SK-N-SH treated with all-trans-retinoic acid at 6 μM for 48 hours (cell line): ENCODE measurements around the gene NOXA1.
"Not testable (repeated sequence)": the region's sequence is repeated elsewhere in the genome, so short reads cannot be mapped to it uniquely, and the experiment has no call there.

Source experiments
- ATAC-seq: fragments of 200-7000 bp; cut with Tn5 transposase; 3 replicates; pipeline ENCODE4 v1.9.1; 2020; ENCODE audit warnings: mild to moderate bottlenecking, moderate library complexity
- BACH2 ChIP-seq: fragments of 250-450 bp; sonication (Bioruptor Pico); IDR thresholded peaks from 2 replicates; pipeline ENCODE4 v1.9.0; 2021; ENCODE audit warnings: mild to moderate bottlenecking, borderline replicate concordance
- CSDC2 ChIP-seq: fragments of 250-450 bp; sonication (Bioruptor Pico); IDR thresholded peaks from 2 replicates; pipeline ENCODE4 v1.5.0; 2020; ENCODE audit warnings: mild to moderate bottlenecking, moderate library complexity
- ESRRG ChIP-seq: fragments of 250-450 bp; sonication (Bioruptor Pico); IDR thresholded peaks from 2 replicates; pipeline ENCODE4 v1.6.1; 2021; ENCODE audit warnings: mild to moderate bottlenecking
- ISL1 ChIP-seq: fragments of 250-450 bp; sonication (Bioruptor Pico); IDR thresholded peaks from 2 replicates; pipeline ENCODE4 v2.1.2; 2022; ENCODE audit warnings: mild to moderate bottlenecking, moderate library complexity
- OSR1 ChIP-seq: fragments of 250-450 bp; sonication (Bioruptor Pico); IDR thresholded peaks from 2 replicates; pipeline ENCODE4 v1.8.0; 2022; ENCODE audit warnings: moderate library complexity, mild to moderate bottlenecking, inconsistent platforms
- PPARA ChIP-seq: fragments of 250-450 bp; sonication (Bioruptor Pico); IDR thresholded peaks from 2 replicates; pipeline ENCODE4 v1.5.0; 2020; ENCODE audit warnings: mild to moderate bottlenecking, borderline replicate concordance
- TOX ChIP-seq: fragments of 250-450 bp; sonication (Bioruptor Pico); IDR thresholded peaks from 2 replicates; pipeline ENCODE4 v1.8.0; 2021; ENCODE audit warnings: mild to moderate bottlenecking, moderate library complexity, borderline replicate concordance
- ZFP3 ChIP-seq: fragments of 250-450 bp; sonication (Bioruptor Pico); IDR thresholded peaks from 2 replicates; pipeline ENCODE4 v1.5.0; 2020; ENCODE audit warnings: mild to moderate bottlenecking, moderate library complexity
- ZFP30 ChIP-seq: fragments of 450-650 bp; formaldehyde crosslinking; IDR thresholded peaks from 2 replicates; pipeline ENCODE4 v1.5.0; 2022; ENCODE audit warnings: mild to moderate bottlenecking, moderate library complexity
- ZNF565 ChIP-seq: fragments of 450-650 bp; formaldehyde crosslinking; conservative IDR thresholded peaks from 2 replicates; pipeline ENCODE4 v1.5.0; 2020; ENCODE audit warnings: low read depth, mild to moderate bottlenecking, moderate library complexity
- ZNF70 ChIP-seq: fragments of 450-650 bp; formaldehyde crosslinking; IDR thresholded peaks from 2 replicates; pipeline ENCODE4 v1.5.0; 2020; ENCODE audit warnings: mild to moderate bottlenecking, moderate library complexity
- ZNF8 ChIP-seq: fragments of 450-650 bp; formaldehyde crosslinking; IDR thresholded peaks from 2 replicates; pipeline ENCODE4 v1.5.0; 2020; ENCODE audit warnings: mild to moderate bottlenecking, moderate library complexity
- TF ChIP-seq, protein P1 (sequence below): fragments of 250-450 bp; sonication (Bioruptor Pico); IDR thresholded peaks from 2 replicates; pipeline ENCODE4 v1.8.0; 2021; ENCODE audit warnings: low read depth, mild to moderate bottlenecking, moderate library complexity, borderline replicate concordance
- TF ChIP-seq, protein P2 (sequence below): fragments of 250-450 bp; sonication (Bioruptor Pico); IDR thresholded peaks from 2 replicates; pipeline ENCODE4 v1.5.0; 2020; ENCODE audit warnings: mild to moderate bottlenecking, moderate library complexity
- TF ChIP-seq, protein P3 (sequence below): fragments of 250-450 bp; sonication (Bioruptor Pico); IDR thresholded peaks from 2 replicates; pipeline ENCODE4 v1.5.1; 2020; ENCODE audit warnings: low read depth, mild to moderate bottlenecking, moderate library complexity
- TF ChIP-seq, protein P4 (sequence below): fragments of 250-450 bp; sonication (Bioruptor Pico); IDR thresholded peaks from 2 replicates; pipeline ENCODE4 v1.8.0; 2020; ENCODE audit warnings: mild to moderate bottlenecking, moderate library complexity, borderline replicate concordance

The NOXA1 gene

DNA sequence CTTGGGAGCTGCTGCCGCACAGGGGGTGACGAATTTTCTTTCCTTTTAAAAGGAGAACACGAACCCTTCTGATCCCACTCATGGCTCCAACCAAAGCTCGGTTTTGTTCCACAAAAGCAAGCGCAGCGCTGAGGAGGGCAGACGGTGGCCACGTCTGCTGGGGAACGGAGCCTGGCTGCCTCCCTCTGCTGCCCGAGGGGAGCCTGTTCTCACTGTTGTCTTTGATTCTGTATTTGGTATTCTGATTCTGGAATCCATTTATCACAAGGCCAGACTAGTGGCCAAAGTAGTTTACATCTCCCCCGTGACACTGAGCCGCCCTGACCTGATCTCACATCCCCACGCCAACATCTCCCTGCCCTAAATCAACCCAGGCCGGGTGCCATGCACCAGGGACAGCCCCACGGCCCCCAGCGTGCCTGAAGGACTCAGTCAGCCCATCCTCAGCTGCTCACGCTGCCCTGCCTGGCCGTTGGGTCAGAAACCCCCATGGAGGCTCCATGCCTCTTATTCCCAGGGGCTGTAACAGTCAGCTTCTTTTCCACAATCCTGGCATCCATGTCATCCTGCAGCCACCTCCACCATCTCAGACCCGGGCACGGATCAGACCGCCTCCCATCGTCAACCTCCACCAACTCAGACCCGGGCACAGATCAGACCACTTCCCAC, 42.7 kb downstream of the NOXA1 start:
- ATAC-seq: no peak
- TF ChIP-seq TOX (CRISPR knock-in tag) (no peak), ZNF8 (CRISPR knock-in tag) (no peak), ZFP30 (no peak), OSR1 (CRISPR knock-in tag) (no peak), PPARA (CRISPR knock-in tag) (no peak)
- TF ChIP-seq, protein P1, sequence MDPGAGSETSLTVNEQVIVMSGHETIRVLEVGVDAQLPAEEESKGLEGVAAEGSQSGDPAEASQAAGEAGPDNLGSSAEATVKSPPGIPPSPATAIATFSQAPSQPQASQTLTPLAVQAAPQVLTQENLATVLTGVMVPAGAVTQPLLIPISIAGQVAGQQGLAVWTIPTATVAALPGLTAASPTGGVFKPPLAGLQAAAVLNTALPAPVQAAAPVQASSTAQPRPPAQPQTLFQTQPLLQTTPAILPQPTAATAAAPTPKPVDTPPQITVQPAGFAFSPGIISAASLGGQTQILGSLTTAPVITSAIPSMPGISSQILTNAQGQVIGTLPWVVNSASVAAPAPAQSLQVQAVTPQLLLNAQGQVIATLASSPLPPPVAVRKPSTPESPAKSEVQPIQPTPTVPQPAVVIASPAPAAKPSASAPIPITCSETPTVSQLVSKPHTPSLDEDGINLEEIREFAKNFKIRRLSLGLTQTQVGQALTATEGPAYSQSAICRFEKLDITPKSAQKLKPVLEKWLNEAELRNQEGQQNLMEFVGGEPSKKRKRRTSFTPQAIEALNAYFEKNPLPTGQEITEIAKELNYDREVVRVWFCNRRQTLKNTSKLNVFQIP: no peak
- TF ChIP-seq, protein P2, sequence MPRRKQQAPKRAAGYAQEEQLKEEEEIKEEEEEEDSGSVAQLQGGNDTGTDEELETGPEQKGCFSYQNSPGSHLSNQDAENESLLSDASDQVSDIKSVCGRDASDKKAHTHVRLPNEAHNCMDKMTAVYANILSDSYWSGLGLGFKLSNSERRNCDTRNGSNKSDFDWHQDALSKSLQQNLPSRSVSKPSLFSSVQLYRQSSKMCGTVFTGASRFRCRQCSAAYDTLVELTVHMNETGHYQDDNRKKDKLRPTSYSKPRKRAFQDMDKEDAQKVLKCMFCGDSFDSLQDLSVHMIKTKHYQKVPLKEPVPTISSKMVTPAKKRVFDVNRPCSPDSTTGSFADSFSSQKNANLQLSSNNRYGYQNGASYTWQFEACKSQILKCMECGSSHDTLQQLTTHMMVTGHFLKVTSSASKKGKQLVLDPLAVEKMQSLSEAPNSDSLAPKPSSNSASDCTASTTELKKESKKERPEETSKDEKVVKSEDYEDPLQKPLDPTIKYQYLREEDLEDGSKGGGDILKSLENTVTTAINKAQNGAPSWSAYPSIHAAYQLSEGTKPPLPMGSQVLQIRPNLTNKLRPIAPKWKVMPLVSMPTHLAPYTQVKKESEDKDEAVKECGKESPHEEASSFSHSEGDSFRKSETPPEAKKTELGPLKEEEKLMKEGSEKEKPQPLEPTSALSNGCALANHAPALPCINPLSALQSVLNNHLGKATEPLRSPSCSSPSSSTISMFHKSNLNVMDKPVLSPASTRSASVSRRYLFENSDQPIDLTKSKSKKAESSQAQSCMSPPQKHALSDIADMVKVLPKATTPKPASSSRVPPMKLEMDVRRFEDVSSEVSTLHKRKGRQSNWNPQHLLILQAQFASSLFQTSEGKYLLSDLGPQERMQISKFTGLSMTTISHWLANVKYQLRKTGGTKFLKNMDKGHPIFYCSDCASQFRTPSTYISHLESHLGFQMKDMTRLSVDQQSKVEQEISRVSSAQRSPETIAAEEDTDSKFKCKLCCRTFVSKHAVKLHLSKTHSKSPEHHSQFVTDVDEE (CRISPR knock-in tag): no peak

DNA sequence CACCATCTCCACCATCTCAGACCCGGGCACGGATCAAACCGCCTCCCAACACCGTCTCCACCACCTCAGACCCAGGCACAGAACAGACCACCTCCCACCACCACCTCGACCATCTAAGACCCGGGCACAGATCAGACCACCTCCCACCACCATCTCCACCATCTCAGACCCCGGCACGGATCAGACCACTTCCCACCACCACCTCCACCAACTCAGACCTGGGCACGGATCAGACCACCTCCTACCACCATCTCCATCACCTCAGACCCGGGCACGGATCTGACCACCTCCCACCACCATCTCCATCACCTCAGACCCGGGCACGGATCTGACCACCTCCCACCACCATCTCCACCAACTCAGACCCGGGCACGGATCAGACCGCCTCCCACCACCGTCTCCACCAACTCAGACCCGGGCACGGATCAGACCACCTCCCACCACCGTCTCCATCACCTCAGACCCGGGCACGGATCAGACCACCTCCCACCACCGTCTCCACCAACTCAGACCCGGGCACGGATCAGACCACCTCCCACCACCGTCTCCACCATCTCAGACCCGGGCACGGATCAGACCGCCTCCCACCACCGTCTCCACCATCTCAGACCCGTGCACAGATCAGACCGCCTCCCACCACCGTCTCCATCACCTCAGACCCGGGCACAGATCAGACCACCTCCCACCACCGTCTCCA, 43.3 kb downstream of the NOXA1 start:
- ATAC-seq: not testable (repeated sequence)

DNA sequence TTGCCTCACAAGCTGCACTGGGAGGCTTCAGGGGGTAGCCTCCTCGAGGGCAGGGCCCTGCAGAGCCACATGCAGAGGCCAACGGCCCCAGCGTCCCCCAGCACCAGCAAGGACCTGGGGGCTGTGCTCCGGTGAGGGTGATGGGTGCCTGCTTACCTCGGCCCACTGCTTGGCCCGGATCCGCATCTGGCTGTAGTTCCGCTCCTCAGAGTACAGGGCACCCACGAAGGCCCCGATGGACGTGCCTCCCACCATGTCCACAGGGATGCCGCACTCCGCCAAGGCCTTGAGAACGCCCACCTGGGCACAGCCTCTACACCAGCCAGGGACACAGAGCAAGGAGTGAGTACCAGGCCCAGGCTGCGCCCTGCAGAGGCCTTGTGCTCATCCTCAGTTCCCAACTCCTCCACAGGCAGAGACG, 44.0 kb downstream of the NOXA1 start:
- no peak for TF ChIP-seq ZFP3 (CRISPR knock-in tag)
- no peak for TF ChIP-seq BACH2 (CRISPR knock-in tag)
- TF ChIP-seq ISL1 (CRISPR knock-in tag): no peak
- no peak for ATAC-seq

DNA sequence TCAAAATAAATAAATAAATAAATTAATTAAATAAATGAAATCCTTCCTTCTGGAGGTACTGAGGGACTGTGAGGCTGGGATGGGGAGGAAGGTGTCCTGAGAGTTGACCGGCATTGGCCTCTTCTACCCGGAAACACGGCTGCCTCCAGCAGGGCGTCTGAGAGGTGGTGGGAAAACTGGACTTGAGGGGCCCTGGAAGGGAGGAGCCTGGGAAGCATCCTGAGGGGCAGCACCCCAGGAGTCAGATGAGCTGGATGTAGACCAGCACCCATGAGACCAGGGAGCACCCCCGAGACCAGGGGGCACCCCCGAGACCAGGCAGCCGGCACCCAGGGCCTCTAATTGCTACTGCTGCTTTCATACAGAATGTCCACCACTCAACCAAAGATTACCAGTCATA, 44.7 kb downstream of the NOXA1 start:
- ATAC-seq: no peak

More for the DNA sequence above, 44.7 kb downstream of the NOXA1 start:
- TF ChIP-seq, protein P3, sequence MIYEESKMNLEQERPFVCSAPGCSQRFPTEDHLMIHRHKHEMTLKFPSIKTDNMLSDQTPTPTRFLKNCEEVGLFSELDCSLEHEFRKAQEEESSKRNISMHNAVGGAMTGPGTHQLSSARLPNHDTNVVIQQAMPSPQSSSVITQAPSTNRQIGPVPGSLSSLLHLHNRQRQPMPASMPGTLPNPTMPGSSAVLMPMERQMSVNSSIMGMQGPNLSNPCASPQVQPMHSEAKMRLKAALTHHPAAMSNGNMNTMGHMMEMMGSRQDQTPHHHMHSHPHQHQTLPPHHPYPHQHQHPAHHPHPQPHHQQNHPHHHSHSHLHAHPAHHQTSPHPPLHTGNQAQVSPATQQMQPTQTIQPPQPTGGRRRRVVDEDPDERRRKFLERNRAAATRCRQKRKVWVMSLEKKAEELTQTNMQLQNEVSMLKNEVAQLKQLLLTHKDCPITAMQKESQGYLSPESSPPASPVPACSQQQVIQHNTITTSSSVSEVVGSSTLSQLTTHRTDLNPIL (CRISPR knock-in tag): no peak
- no peak for TF ChIP-seq PPARA (CRISPR knock-in tag)
- no peak for TF ChIP-seq ESRRG (CRISPR knock-in tag)
- TF ChIP-seq BACH2 (CRISPR knock-in tag): no peak
- no peak for TF ChIP-seq TOX (CRISPR knock-in tag)
- TF ChIP-seq, protein P4, sequence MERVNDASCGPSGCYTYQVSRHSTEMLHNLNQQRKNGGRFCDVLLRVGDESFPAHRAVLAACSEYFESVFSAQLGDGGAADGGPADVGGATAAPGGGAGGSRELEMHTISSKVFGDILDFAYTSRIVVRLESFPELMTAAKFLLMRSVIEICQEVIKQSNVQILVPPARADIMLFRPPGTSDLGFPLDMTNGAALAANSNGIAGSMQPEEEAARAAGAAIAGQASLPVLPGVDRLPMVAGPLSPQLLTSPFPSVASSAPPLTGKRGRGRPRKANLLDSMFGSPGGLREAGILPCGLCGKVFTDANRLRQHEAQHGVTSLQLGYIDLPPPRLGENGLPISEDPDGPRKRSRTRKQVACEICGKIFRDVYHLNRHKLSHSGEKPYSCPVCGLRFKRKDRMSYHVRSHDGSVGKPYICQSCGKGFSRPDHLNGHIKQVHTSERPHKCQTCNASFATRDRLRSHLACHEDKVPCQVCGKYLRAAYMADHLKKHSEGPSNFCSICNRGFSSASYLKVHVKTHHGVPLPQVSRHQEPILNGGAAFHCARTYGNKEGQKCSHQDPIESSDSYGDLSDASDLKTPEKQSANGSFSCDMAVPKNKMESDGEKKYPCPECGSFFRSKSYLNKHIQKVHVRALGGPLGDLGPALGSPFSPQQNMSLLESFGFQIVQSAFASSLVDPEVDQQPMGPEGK (CRISPR knock-in tag): no peak
- TF ChIP-seq CSDC2: no peak
- no peak for TF ChIP-seq ZNF565 (CRISPR knock-in tag)
- TF ChIP-seq, protein P2 (CRISPR knock-in tag): no peak
- no peak for TF ChIP-seq ZNF70 (CRISPR knock-in tag)
- TF ChIP-seq ISL1 (CRISPR knock-in tag): no peak
